ENCODE data around the gene PRKAR2A.
"Not testable (repeated sequence)": the region's sequence is repeated elsewhere in the genome, so short reads cannot be mapped to it uniquely, and the experiment has no call there.

Gene PRKAR2A

GRCh38 chr3:48739955-48740823, 107.5 kb downstream of the PRKAR2A start:
- no peaks in the 10 kb centered on the region for H3K27me3 ChIP-seq (ENCODE audit: control insufficient read depth, insufficient read depth, low read length)

GRCh38 chr3:48739617-48739954, 108.1 kb downstream of the PRKAR2A start:
- Histone ChIP-seq H3K4me3 (ENCODE audit: low read length) (no peak overlapping the region), H3K27ac (ENCODE audit: low read length) (no peak overlapping the region), H3K9me3 (ENCODE audit: control insufficient read depth, low read depth, low read length) (no peaks in the 10 kb centered on the region), H3K27me3 (ENCODE audit: control insufficient read depth, insufficient read depth, low read length) (no peaks in the 10 kb centered on the region), H3K4me1 (ENCODE audit: control insufficient read depth, low read depth, low read length) (no peaks in the 10 kb centered on the region), H3K36me3 (ENCODE audit: control insufficient read depth, low read depth, low read length) (no peaks in the 10 kb centered on the region), H3K9ac (ENCODE audit: low read length) (no peak overlapping the region)

More at GRCh38 chr3:48739955-48740823, 107.5 kb downstream of the PRKAR2A start:
- H3K4me3 ChIP-seq (ENCODE audit: low read length) = no peak overlapping the region
- no peaks in the 10 kb centered on the region for H3K4me1 ChIP-seq (ENCODE audit: control insufficient read depth, low read depth, low read length)
- H3K27ac ChIP-seq (ENCODE audit: low read length) = no peak overlapping the region
- no peaks in the 10 kb centered on the region for H3K36me3 ChIP-seq (ENCODE audit: control insufficient read depth, low read depth, low read length)
- no peaks in the 10 kb centered on the region for H3K9me3 ChIP-seq (ENCODE audit: control insufficient read depth, low read depth, low read length)
- H3K9ac ChIP-seq (ENCODE audit: low read length) = no peak overlapping the region

GRCh38 chr3:48738926-48739616, 108.6 kb downstream of the PRKAR2A start:
- H3K9me3 ChIP-seq (ENCODE audit: control insufficient read depth, low read depth, low read length) = no peaks in the 10 kb centered on the region
- no peaks in the 10 kb centered on the region for H3K36me3 ChIP-seq (ENCODE audit: control insufficient read depth, low read depth, low read length)
- no peak overlapping the region for H3K4me3 ChIP-seq (ENCODE audit: low read length)
- no peak overlapping the region for H3K27ac ChIP-seq (ENCODE audit: low read length)
- H3K4me1 ChIP-seq (ENCODE audit: control insufficient read depth, low read depth, low read length) = no peaks in the 10 kb centered on the region
- no peaks in the 10 kb centered on the region for H3K27me3 ChIP-seq (ENCODE audit: control insufficient read depth, insufficient read depth, low read length)
- H3K9ac ChIP-seq (ENCODE audit: low read length) = no peak overlapping the region

- Histone ChIP-seq H3K9ac (ENCODE audit: low read length) (no peak overlapping the region), H3K9me3 (ENCODE audit: control insufficient read depth, low read depth, low read length) (no peaks in the 10 kb centered on the region), H3K27me3 (ENCODE audit: control insufficient read depth, insufficient read depth, low read length) (no peaks in the 10 kb centered on the region), H3K27ac (ENCODE audit: low read length) (no peak overlapping the region), H3K36me3 (ENCODE audit: control insufficient read depth, low read depth, low read length) (no peaks in the 10 kb centered on the region), H3K4me3 (ENCODE audit: low read length) (no peak overlapping the region), H3K4me1 (ENCODE audit: control insufficient read depth, low read depth, low read length) (no peaks in the 10 kb centered on the region)
Observed at GRCh38 chr3:48738144-48738536, 109.5 kb downstream of the PRKAR2A start.

- H3K9me3 ChIP-seq (ENCODE audit: control insufficient read depth, low read depth, low read length); H3K4me1 ChIP-seq (ENCODE audit: control insufficient read depth, low read depth, low read length); H3K36me3 ChIP-seq (ENCODE audit: control insufficient read depth, low read depth, low read length); H3K27me3 ChIP-seq (ENCODE audit: control insufficient read depth, insufficient read depth, low read length); H3K4me3 ChIP-seq (ENCODE audit: low read length); H3K27ac ChIP-seq (ENCODE audit: low read length); H3K9ac ChIP-seq (ENCODE audit: low read length): not testable (repeated sequence)
Observed at GRCh38 chr3:48735075-48735767, 112.5 kb downstream of the PRKAR2A start.

- H3K27me3 ChIP-seq (ENCODE audit: control insufficient read depth, insufficient read depth, low read length); H3K9ac ChIP-seq (ENCODE audit: low read length); H3K36me3 ChIP-seq (ENCODE audit: control insufficient read depth, low read depth, low read length); H3K4me3 ChIP-seq (ENCODE audit: low read length); H3K4me1 ChIP-seq (ENCODE audit: control insufficient read depth, low read depth, low read length); H3K27ac ChIP-seq (ENCODE audit: low read length); H3K9me3 ChIP-seq (ENCODE audit: control insufficient read depth, low read depth, low read length): not testable (repeated sequence)
Observed at GRCh38 chr3:48734541-48734940, 113.1 kb downstream of the PRKAR2A start.

- not testable (repeated sequence) for H3K36me3 ChIP-seq (ENCODE audit: control insufficient read depth, low read depth, low read length); H3K9ac ChIP-seq (ENCODE audit: low read length); H3K4me1 ChIP-seq (ENCODE audit: control insufficient read depth, low read depth, low read length); H3K27me3 ChIP-seq (ENCODE audit: control insufficient read depth, insufficient read depth, low read length); H3K9me3 ChIP-seq (ENCODE audit: control insufficient read depth, low read depth, low read length); H3K4me3 ChIP-seq (ENCODE audit: low read length); H3K27ac ChIP-seq (ENCODE audit: low read length)
Observed at GRCh38 chr3:48733752-48734518, 113.7 kb downstream of the PRKAR2A start.

GRCh38 chr3:48727511-48727910, 120.2 kb downstream of the PRKAR2A start:
- Histone ChIP-seq H3K27ac (ENCODE audit: low read length) (no peak overlapping the region), H3K27me3 (ENCODE audit: control insufficient read depth, insufficient read depth, low read length) (peaks cover 3% of the 10 kb centered on the region), H3K9ac (ENCODE audit: low read length) (no peak overlapping the region), H3K36me3 (ENCODE audit: control insufficient read depth, low read depth, low read length) (no peaks in the 10 kb centered on the region), H3K4me3 (ENCODE audit: low read length) (no peak overlapping the region), H3K4me1 (ENCODE audit: control insufficient read depth, low read depth, low read length) (no peaks in the 10 kb centered on the region), H3K9me3 (ENCODE audit: control insufficient read depth, low read depth, low read length) (no peaks in the 10 kb centered on the region)

GRCh38 chr3:48725185-48725855, 122.4 kb downstream of the PRKAR2A start:
- H3K27ac ChIP-seq (ENCODE audit: low read length); H3K27me3 ChIP-seq (ENCODE audit: control insufficient read depth, insufficient read depth, low read length); H3K4me3 ChIP-seq (ENCODE audit: low read length); H3K9me3 ChIP-seq (ENCODE audit: control insufficient read depth, low read depth, low read length); H3K36me3 ChIP-seq (ENCODE audit: control insufficient read depth, low read depth, low read length); H3K4me1 ChIP-seq (ENCODE audit: control insufficient read depth, low read depth, low read length); H3K9ac ChIP-seq (ENCODE audit: low read length): not testable (repeated sequence)

- Histone ChIP-seq H3K9ac (ENCODE audit: low read length) (no peak overlapping the region), H3K27ac (ENCODE audit: low read length) (no peak overlapping the region), H3K36me3 (ENCODE audit: control insufficient read depth, low read depth, low read length) (no peaks in the 10 kb centered on the region)
Observed at GRCh38 chr3:48723725-48724124, 123.9 kb downstream of the PRKAR2A start.

GRCh38 chr3:48723293-48723692, 124.4 kb downstream of the PRKAR2A start:
- H3K4me1 ChIP-seq (ENCODE audit: control insufficient read depth, low read depth, low read length); H3K27me3 ChIP-seq (ENCODE audit: control insufficient read depth, insufficient read depth, low read length); H3K27ac ChIP-seq (ENCODE audit: low read length); H3K9me3 ChIP-seq (ENCODE audit: control insufficient read depth, low read depth, low read length); H3K9ac ChIP-seq (ENCODE audit: low read length); H3K36me3 ChIP-seq (ENCODE audit: control insufficient read depth, low read depth, low read length); H3K4me3 ChIP-seq (ENCODE audit: low read length): not testable (repeated sequence)

More at GRCh38 chr3:48723725-48724124, 123.9 kb downstream of the PRKAR2A start:
- peaks cover 3% of the 10 kb centered on the region for H3K27me3 ChIP-seq (ENCODE audit: control insufficient read depth, insufficient read depth, low read length)
- H3K4me3 ChIP-seq (ENCODE audit: low read length) = no peak overlapping the region
- H3K9me3 ChIP-seq (ENCODE audit: control insufficient read depth, low read depth, low read length) = no peaks in the 10 kb centered on the region
- H3K4me1 ChIP-seq (ENCODE audit: control insufficient read depth, low read depth, low read length) = no peaks in the 10 kb centered on the region

All from iPS-18a (cell line).